ENCODE data around the gene EXOC5.
"Not testable (repeated sequence)": the region's sequence is repeated elsewhere in the genome, so short reads cannot be mapped to it uniquely, and the experiment has no call there.

GRCh38 chr14:57228320-57228719 is 40.4 kb downstream of the EXOC5 start:
- not testable (repeated sequence) for TF ChIP-seq CTCF, POLR2AphosphoS5, POLR2A (IDR thresholded peaks at IDR 0.05)
